NCI-H2107 treated with DMSO at 0.1 percent for 48 hours (cell line): ENCODE measurements around the gene RASSF9.

Source experiments
- DNase-seq: peaks from one replicate; lab custom pipeline; 2025; ENCODE audit not compliant: unreplicated experiment; lab: John Stamatoyannopoulos, UW

The RASSF9 gene

DNA sequence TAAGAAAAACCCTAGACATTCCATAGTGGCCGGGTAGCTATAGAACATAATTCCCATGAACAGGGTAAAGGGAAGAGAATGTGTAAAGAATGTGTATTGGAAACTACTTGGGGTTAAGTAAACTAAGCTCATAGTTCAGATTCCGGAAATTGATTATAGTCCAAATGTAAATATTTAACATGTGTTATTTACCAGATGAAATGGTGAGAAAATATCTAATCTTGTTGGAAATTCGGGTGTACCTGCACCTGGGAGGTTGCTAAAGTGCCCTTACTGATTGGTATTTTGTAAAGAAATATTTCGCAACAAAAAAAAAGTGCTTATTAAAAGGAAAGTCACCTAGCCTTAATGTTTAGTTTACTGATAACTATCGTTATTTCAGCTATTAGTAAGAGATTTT is 14.4 kb downstream of the RASSF9 start:
- DNase-seq, result no peak

DNA sequence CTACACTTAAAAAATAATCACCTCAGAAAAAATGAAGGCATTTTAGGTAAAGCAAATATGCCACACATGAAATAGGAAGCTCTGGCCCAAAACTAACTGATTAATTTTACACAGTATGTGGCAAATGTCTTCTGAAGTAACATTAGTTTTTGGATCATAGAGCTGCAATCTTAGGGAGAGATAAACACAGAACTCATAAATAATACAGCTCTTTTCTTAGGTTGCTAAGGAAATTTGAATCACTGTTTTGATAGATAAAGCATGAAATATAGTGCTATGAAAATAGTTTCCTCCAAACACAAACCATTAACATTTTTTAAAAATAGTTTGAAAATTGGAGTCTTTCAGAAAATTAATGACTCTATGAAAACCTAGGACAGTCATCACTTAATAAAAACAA is 15.0 kb downstream of the RASSF9 start:
- no peak for DNase-seq

DNA sequence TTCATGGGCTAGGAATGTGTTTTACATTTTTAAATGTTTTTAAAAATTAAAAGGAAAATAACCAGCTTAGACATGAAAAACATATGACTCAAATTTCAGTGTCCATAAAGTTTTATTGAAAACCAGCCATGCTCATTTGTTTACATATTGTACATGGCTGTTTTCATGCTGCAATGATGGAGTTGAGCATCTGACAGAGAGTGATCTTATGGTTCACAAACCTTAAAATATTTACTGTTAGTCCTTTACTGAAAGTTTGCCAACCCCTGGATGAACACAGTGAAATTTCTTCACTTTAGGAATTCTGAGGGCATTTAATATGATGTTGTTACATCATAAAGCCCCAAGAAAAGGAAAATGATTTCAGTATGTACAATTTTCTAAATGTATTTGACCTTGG is 16.1 kb downstream of the RASSF9 start:
- DNase-seq, result no peak

DNA sequence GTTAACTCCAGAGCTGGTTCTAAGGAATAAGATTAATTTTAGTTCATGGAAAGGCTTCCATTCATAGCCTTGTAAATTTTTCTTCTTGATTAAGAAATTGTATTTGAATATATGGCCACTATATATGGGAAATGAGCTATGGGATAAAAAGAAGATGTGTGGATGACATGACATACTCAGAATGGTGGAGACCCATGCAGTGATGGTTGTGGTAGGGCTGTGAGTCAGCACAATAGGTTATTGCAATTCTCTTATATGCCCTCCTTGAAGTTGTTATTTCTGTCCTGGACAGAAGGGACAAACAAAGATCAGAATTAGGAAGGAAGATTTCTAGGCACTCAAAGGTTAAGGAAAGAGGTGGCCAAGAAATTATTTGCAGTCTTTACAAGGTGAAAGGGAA is 21.5 kb downstream of the RASSF9 start:
- DNase-seq, result no peak

DNA sequence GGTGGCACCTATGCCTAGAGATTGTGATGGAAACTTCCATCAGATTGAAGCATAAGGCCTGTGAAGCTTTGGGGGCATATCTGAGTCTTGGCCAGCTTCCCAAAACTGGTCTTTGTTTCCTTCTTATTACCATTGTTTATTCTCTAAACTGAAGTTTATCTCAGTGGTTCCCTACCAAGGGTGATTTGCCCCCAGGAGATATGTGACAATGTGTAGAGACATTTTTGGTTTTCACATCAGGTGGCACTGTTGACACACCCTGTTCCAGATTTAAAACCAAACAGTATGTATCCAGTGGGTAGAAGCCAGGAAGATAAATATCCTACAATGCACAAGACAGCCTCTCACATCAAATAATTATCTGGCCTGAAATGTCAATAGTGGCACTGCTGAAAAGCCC is 22.1 kb downstream of the RASSF9 start:
- no peak for DNase-seq

DNA sequence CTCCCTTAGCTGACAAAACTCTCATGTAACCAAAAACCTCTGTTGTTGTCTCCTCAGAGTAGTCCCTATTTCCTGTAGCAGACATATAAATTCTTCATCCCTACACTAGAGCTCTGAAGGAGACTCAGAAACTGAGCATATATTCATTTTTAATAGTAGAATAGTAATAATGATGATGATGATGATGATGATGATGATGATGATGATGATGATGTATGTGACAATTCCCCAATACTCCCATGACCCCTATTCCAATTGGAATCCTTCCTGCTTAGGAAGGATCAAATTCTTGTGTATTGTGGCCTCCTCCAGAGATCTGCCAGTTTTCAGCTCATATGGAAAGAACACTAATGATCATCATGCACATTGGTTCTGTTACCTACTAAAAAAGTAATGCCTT is 26.7 kb downstream of the RASSF9 start:
- no peak for DNase-seq

DNA sequence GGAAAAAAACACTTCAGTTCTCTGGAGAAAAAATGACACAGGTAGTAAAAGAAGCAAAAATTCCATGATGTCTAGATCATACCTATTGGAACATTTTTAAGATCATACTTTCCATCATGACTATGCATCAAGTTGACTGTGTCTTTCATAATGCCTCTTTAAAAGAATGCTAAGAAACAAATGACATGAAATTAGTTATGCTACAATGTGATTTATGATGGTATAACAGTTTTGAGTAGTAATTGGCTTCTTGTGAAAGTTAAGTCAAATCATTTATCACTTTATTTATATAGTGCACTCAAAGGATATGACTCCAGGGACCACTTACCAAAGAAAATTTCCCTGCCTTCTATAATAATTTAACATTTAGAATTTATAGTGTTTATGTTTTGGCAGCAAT is 28.5 kb downstream of the RASSF9 start:
- no peak for DNase-seq

DNA sequence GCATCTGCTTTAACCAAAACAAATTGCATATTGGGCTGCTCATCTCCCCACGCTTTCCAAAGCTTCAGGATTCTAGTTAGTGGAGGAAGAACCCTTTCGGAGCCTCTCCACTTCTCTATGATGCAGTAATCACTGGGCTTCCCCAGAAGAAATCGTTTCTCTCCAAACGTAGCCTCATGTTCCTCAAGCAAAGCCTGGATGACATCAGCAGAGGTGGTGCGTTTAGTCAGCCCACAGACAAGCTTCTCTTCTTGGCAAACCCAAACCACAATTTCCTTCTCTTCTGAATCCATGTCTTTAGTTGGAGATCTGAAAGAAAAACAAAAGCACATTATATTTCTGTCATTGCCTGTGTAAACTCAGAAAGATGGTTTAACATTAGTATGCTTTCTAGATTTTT is 30.6 kb downstream of the RASSF9 start:
- DNase-seq, result no peak

DNA sequence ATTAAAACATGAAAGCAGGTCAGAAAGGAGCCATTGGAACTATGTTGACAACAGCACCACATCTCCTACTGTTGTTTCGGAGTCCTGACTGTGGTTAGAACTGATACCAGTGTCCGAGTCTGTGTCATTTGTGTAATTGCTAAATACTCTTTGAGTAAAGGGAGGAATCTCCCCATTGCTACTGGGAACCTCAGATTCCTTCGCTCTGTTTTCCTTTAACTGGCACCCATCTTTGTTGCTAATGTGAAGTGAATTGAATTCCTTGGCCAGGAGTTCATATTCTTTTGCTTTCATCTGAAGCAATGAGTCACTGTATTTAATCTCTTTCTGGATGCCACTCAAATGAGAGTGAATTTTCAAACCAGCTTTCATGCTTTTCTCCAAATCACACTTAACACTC is 31.5 kb downstream of the RASSF9 start:
- no peak for DNase-seq

DNA sequence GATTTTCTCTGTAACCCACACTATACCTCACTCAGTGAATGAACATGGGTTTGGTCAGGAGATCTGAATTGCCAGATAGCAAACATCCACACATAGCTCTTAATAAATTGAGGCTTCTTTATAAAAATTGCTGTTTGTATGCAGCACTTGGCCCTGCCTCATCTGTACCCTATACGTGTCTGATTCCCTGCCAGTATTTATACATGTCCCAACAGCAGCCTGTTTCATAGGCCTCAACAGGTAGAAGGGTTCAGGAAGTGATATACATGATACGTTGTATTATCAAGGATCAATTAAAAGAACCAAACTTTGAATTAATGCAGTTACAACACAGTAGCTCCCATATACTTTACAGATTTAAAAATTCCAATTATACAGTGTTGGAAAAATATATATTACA is 32.3 kb downstream of the RASSF9 start:
- DNase-seq, result no peak

DNA sequence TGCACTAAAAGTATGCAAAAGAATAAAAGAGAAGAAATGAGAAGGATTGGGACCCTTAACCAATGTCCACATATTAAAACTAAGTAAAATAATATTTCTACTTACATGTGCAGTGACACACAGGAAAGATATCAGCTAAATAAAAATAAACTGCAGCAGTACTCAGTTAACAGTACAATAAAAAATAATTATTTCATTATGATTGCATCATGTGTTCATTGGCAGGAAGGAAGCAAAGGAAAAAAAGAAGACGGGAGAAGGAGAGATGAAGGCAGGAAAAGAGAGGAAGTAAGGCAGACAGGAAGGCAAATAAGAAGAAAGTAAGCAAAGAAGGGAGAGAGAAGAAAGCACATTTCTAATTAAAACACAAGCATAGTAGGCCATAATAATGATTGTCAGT is 33.0 kb downstream of the RASSF9 start:
- DNase-seq, result no peak

DNA sequence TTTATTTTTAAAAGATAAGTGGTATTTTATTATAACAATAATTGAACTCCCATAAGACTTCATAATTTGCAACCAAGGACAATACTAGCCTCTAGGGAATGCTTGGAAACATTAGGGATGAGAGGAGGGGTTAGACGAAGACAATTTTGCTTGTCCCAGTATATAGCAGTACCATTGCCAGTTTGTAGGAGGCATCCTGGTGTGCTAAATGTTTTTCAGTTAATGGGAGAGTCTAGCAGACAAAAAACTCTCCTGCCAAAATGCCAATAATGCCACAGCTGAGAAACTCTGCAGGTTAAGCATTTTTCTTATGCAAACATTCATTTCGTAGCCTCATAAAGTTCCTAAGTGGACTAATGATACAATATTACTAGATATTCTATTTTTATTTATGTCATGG is 38.1 kb downstream of the RASSF9 start:
- no peak for DNase-seq

DNA sequence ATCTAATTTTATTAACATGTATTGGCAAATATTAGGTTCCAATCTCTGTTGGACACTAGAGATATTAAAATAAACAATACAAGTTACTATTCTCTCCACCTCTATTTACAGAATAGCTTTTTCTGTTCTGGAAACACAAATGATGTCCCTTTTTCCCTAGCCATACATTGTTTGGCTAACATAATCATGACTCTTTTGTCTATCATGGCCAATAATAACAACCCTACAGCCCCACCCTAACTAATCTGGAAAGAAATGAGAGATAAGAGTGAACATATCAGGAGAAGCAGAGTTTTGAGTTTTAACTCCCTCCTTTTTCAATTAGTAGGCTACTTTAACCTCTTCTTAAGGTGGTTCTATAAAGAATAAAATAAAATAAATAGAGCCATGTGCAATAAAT is 40.2 kb downstream of the RASSF9 start:
- no peak for DNase-seq

DNA sequence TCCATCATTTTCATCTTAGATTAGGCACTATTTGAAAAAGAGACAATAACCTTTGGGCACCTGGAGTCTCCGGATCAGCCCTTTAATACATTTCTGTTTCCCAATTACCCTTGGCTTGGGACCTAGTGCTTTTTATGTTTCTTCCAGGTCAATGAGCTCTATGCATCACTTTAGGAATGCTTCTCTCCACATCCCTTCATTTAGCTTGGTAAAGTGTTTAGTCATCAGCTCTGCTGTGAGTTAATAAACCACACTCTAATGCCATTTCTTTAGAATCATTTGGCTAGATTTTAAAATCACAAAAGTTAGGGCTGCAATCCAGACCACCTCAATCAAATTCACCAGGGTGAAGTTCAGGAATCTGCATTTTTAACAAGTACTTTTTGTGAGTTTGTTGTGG is 41.7 kb downstream of the RASSF9 start:
- DNase-seq, result no peak

DNA sequence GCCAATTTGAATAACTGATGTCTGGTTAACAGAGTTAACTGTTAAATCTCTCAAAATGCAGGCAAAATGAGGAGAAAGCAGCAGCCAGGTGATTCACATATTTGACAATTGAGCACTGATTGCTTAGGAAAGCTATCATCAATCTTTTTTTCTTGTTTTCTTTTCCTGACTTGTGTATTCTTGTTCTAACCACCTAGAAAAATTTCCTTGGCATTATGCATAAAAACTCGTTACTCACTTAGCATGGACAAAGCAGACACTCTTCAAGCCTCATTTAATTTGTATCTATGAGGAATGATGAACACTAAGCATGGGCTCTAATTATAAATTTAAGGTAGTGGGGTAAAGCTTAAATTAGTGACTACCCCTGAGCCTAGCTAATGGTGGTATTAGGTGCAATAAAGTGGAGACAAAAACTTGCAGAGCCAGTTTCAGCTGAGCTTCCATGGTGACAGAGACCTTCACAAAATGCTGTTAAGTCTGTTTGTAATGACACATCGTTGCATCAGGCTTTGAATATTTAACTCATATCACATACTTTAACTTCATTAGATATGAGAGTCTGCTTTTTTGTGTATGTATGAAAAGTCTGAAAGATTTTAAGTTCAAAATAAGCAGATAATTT is 52.0 kb downstream of the RASSF9 start:
- no peak for DNase-seq

DNA sequence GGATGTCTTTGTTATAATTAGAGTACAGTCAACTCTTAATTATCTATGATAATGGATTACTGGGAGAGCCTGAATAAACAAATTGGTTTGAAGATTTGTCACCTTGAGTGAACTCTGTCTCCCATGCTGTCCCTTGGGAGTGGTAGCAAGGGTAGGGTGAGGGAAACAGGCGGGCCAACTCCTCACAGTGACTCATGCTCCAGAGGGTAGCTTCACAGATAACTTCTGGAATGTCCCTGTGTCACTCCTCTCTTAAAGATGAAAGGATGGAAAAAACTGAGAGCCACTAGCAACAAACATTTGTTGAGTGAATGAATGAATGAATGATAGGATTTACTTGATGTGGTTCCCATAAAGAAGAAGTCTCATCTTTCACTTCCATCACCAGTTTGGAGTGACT is 53.5 kb downstream of the RASSF9 start:
- no peak for DNase-seq

DNA sequence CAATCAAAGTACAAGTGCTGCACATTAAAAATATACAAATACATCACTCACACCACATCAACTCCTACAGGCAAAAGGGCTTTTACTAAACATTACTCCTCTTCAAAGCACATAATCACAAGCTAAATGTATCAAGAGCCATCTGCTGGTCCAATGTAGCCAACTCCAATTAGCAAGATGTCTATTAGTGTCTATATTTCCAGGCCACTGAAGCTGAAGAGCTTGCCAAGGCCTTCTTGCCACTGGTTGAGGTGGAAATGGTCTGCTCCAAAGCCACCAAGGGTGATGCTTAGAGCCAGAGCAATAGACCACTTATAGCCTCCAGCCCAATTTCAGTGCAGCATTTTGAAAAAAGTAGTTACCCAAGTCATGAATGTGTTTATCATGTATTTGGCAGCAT is 54.4 kb downstream of the RASSF9 start:
- DNase-seq, result no peak

DNA sequence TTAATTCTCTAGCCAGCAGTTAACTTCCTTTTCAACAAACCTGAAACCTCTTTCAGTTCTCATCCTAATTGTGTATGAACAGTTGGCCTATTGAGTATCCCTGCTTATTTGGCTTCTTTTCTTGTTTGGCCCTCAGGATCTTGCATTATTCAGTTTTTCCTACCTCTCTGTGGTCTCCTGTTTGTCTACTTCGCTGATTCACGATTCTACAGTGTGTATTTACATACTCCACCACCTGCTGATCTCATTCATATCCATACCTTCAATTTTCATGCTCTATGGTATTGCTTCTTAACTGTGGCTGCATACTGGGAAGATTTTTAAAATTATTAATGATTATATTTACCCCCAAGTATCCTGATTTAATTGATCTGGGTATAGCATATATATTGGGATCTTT is 56.4 kb downstream of the RASSF9 start:
- DNase-seq, result no peak

DNA sequence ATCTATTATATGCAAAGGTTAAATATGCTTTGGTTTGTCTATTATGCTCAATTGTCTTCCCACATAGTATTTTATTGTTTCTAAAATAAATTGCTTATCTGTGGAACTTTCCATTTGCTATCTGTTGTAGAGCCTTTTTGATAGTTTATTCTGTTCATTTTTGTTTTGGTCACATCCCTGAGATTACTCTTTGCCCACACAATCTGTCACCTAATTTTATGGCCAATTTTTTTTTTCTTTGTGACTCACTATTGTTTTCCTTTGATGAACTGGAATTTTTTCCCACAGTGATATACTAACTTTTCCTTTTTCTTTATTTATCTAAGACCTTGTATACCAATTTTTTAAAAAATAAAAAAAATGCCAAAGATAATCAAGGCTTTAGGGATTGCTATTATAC is 61.1 kb downstream of the RASSF9 start:
- no peak for DNase-seq

DNA sequence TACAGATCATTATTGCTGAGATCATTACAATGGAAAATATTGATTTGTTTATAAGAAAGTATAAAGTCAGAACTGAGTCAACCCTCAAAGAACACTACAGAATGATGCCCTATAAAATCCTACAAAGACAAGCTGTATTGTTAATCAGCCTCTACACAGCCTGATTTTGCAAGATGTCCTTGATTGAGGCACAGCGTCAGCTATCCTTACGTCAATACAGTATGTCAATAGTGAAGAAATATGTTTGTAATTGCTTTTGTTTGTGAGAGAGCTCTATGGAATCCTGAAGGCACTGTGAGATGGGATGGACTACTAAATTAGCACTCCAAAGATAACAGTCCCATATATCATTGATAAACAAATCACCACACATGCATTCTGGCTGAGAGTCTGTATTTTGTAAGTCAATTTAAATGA is 70.7 kb downstream of the RASSF9 start:
- no peak for DNase-seq

DNA sequence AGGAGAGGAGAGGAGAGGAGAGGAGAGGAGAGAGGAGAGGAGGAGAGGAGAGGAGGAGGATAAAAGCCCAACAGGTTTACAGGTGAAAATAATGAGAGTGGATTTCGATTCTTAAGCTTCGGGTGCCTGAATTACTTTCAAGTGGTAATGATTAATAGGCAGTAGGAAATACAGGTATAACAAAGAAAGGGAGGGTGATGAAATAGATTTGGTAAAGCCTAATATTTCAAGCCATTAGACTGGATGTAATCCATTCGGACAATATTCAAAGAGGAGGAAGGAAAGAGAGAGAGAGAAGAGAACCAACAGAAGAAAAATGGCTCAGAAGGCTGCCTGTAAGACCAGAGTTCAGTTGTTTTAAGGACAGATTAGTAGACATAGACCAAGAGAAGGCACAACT is 76.6 kb downstream of the RASSF9 start:
- DNase-seq, result no peak

DNA sequence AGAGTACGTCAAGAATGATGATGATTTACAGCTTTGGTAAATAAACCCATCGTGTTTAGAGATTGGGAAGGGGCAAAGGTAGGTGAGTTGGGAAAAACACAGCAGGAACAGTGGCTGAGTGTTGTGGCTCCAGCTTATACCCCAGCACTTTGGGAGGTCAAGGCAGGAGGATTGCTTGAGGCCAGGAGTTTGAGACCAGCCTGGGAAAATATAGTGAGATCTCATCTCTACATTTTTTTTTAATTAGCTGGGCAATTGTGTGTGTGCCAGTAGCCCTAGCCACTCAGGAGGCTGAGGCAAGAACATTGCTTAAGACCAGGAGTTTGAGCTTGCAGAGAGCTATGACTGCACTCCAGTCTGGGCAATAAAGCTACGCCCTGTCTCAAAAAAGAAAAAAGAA is 77.1 kb downstream of the RASSF9 start:
- DNase-seq, result no peak

DNA sequence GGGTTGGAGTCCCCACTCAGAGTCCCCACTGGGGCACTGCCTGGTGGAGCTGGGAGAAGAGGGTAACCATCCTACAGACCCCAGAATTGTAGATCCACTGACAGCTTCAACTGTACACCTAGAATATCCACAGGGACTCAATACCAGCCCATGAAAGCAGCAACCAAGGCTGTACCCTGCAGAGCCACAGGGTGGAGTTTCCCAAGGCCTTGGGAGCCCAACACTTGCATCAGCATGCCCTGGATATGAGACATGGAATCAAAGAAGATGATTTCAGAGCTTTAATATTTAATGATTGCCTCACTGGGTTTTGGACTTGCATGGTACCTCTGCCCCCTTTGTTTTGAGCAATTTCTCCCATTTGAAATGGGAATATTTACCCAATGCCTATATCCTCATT is 80.4 kb downstream of the RASSF9 start:
- no peak for DNase-seq
